Measurements from ENCODE around the gene HAUS7.

Gene HAUS7

GRCh38 chrX:153498453-153498852 lies 28.1 kb upstream of the HAUS7 start:
- DNase-seq: no peak

- DNase-seq: no peak
Observed at GRCh38 chrX:153496590-153496959, 26.2 kb upstream of the HAUS7 start.

GRCh38 chrX:153495903-153496589 lies 25.7 kb upstream of the HAUS7 start:
- no peak for DNase-seq

GRCh38 chrX:153495362-153495751 lies 25.0 kb upstream of the HAUS7 start:
- DNase-seq: no peak

GRCh38 chrX:153494541-153495361 lies 24.4 kb upstream of the HAUS7 start, which contains the start of gene BGN:
Gene BGN, plus strand, starts transcription at chrX:153494980. Its CDS starts 9,652 bp downstream, at chrX:153504632.
- no peak for DNase-seq

- DNase-seq: no peak
Observed at GRCh38 chrX:153494061-153494460, 23.7 kb upstream of the HAUS7 start.

GRCh38 chrX:153493085-153493484 lies 22.7 kb upstream of the HAUS7 start:
- DNase-seq: no peak

- no peak for DNase-seq
Observed at GRCh38 chrX:153492543-153492942, 22.2 kb upstream of the HAUS7 start.

- DNase-seq: no peak
Observed at GRCh38 chrX:153491918-153492317, 21.5 kb upstream of the HAUS7 start.

- DNase-seq: no peak
Observed at GRCh38 chrX:153491351-153491914, 21.1 kb upstream of the HAUS7 start.

- DNase-seq: no peak
Observed at GRCh38 chrX:153490217-153490930, 20.0 kb upstream of the HAUS7 start.

- DNase-seq: no peak
Observed at GRCh38 chrX:153488231-153488914, 18.0 kb upstream of the HAUS7 start.

GRCh38 chrX:153487590-153488071 lies 17.3 kb upstream of the HAUS7 start:
- no peak for DNase-seq

GRCh38 chrX:153486171-153486570 lies 15.8 kb upstream of the HAUS7 start:
- DNase-seq: no peak

- no peak for DNase-seq
Observed at GRCh38 chrX:153485396-153486080, 15.2 kb upstream of the HAUS7 start.

GRCh38 chrX:153482376-153483015 lies 12.1 kb upstream of the HAUS7 start:
- DNase-seq: no peak

GRCh38 chrX:153481043-153481442 lies 10.7 kb upstream of the HAUS7 start:
- DNase-seq: no peak

- no peak for DNase-seq
Observed at GRCh38 chrX:153478746-153479145, 8.4 kb upstream of the HAUS7 start.

GRCh38 chrX:153477901-153478300 lies 7.5 kb upstream of the HAUS7 start:
- DNase-seq: no peak

- no peak for DNase-seq
Observed at GRCh38 chrX:153477364-153477857, 7.0 kb upstream of the HAUS7 start.

GRCh38 chrX:153476666-153477363 lies 6.4 kb upstream of the HAUS7 start:
- no peak for DNase-seq

All from SHP77 treated with DMSO at 0.1 percent for 48 hours (cell line).